ENCODE measurements around the gene MAP3K10. TPM values are rescaled to one million over a fixed set of nuclear protein-coding genes. Genes with fewer than 3 reads are reported as not detected.

The MAP3K10 gene
- total RNA-seq, 4 donors from 2014 or later: 12.7 to 24.6 (median 13.9) TPM

DNA sequence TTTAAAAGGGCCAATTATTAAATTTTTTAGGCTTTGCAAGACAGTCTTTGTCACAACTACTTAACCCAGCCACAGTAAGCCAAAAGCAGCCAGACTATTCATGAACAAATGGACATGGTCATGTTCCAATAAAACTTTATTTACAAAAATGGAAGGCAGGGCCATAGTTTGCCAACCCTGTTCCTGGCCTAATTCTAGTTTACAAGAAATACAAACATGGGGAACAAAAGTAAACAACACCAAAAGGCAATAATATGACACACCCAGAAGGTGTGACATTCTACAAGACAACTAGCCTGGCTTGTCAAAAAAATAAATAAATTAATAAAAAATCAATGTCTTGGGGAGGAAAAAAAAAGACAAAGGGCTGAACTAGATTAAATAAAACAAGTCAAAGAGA lies 60.0 kb downstream of the MAP3K10 start:
- no peak overlapping the region for H3K4me3 ChIP-seq

DNA sequence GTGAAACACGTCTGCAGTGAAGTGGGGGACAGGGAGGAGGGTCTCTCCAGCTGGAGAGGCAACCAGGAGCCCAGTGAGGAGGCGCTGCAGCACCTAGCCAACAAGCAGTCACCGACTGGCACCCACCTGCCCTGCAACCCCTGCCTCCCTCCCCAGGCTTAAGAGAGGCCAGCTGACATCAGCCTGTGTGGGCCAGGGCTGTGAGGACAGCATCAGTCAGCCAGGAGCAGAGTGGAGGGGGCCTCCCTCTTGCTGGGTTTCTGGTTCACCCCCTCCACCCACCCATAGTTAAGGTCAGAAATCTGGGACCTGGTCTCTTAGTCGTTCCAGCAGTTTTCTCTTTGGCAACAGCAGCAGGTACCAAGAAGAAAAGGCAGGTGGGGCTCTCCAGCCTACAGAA lies 60.8 kb downstream of the MAP3K10 start:
- H3K36me3 ChIP-seq: peaks cover 0 to 59% (median 10%) of the 10 kb centered on the region in 3 donors
- no peak overlapping the region for H3K27ac ChIP-seq
- H3K4me1 ChIP-seq: peaks cover 0 to 35% (median 2%) of the 10 kb centered on the region in 4 donors
- H3K9me3 ChIP-seq: no peaks in the 10 kb centered on the region
- WGBS, 2 donors: 69 to 91% methylated on average over 4 of the region's 4 CpGs
- no peak for TF ChIP-seq EP300 (IDR thresholded peaks at IDR 0.05)
- TF ChIP-seq, protein P1, sequence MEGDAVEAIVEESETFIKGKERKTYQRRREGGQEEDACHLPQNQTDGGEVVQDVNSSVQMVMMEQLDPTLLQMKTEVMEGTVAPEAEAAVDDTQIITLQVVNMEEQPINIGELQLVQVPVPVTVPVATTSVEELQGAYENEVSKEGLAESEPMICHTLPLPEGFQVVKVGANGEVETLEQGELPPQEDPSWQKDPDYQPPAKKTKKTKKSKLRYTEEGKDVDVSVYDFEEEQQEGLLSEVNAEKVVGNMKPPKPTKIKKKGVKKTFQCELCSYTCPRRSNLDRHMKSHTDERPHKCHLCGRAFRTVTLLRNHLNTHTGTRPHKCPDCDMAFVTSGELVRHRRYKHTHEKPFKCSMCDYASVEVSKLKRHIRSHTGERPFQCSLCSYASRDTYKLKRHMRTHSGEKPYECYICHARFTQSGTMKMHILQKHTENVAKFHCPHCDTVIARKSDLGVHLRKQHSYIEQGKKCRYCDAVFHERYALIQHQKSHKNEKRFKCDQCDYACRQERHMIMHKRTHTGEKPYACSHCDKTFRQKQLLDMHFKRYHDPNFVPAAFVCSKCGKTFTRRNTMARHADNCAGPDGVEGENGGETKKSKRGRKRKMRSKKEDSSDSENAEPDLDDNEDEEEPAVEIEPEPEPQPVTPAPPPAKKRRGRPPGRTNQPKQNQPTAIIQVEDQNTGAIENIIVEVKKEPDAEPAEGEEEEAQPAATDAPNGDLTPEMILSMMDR (IDR thresholded peaks at IDR 0.05): no peak
- TF ChIP-seq POLR2A (IDR thresholded peaks at IDR 0.05): no peak
- no peak for DNase-seq (ENCODE audit: low spot score in 2 of 2)
- H3K27me3 ChIP-seq: no peaks in the 10 kb centered on the region
- H3K4me3 ChIP-seq: no peak overlapping the region

More for the DNA sequence above, 60.0 kb downstream of the MAP3K10 start:
- TF ChIP-seq, protein P1 (IDR thresholded peaks at IDR 0.05): no peak
- TF ChIP-seq POLR2A (IDR thresholded peaks at IDR 0.05): no peak
- no peak for TF ChIP-seq EP300 (IDR thresholded peaks at IDR 0.05)
- no peaks in the 10 kb centered on the region for H3K9me3 ChIP-seq
- H3K36me3 ChIP-seq: peaks cover 0 to 52% (median 10%) of the 10 kb centered on the region in 3 donors
- no peak overlapping the region for H3K27ac ChIP-seq
- H3K4me1 ChIP-seq: peaks cover 0 to 43% (median 2%) of the 10 kb centered on the region in 4 donors
- DNase-seq (ENCODE audit: low spot score in 2 of 2): no peak
- no peaks in the 10 kb centered on the region for H3K27me3 ChIP-seq

DNA sequence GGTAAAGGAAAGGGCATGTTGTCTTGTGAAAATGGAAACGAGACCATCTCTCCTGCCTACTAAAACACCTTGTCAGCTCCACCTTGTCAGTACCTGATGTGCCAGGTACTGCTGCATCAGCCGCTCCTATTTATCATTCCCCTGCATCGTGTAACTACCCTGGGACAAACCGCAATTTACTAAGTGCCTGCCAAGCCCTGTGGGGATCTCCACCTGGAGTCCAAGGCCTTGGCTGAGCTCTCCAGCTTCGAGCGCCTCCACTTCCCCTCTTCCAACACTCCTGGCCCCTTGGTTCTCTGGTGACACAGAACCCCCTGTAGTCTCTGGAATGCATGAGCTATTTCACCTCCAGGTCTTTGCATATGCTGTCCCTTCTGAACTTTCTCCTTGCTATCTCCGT lies 61.2 kb downstream of the MAP3K10 start:
- DNase-seq (ENCODE audit: low spot score in 2 of 2): no peak

DNA sequence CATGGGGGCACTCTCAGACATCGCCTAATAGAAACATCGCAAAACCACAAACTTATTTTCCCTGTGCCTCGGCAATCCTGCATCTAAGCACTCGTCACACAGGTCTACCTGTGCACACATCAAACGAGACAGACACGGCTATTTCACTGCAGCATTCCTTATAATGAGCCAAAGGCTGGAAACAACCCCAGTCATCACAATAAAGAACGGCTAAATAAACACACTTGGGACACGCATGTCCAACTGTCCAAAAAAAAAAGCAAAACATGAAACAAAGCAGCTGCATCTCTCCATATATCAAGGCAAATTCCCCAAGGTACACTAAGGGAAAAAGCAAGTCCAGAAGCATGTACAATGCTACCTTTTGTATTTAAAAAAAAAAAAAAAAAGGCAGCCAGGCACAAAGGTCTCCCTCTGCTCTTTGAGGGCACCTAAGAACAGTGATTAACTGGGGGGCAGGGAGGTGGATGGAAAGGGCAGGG lies 62.4 kb downstream of the MAP3K10 start:
- WGBS, 2 donors: 64 to 73% methylated on average over 8 of the region's 8 CpGs
- no peak for DNase-seq (ENCODE audit: low spot score in 2 of 2)
- H3K9me3 ChIP-seq: no peaks in the 10 kb centered on the region
- no peaks in the 10 kb centered on the region for H3K27me3 ChIP-seq
- H3K27ac ChIP-seq: no peak overlapping the region
- H3K4me3 ChIP-seq: no peak overlapping the region
- TF ChIP-seq POLR2A (IDR thresholded peaks at IDR 0.05) (no peak), EP300 (IDR thresholded peaks at IDR 0.05) (no peak)
- TF ChIP-seq, protein P1 (IDR thresholded peaks at IDR 0.05): no peak
- H3K36me3 ChIP-seq: peaks cover 0 to 61% (median 10%) of the 10 kb centered on the region in 3 donors
- peaks cover 0 to 21% (median 2%) of the 10 kb centered on the region in 4 donors for H3K4me1 ChIP-seq

More for the DNA sequence above, 61.2 kb downstream of the MAP3K10 start:
- H3K27ac ChIP-seq: no peak overlapping the region
- TF ChIP-seq POLR2A (IDR thresholded peaks at IDR 0.05) (no peak), EP300 (IDR thresholded peaks at IDR 0.05) (no peak)
- TF ChIP-seq, protein P1 (IDR thresholded peaks at IDR 0.05): no peak
- no peaks in the 10 kb centered on the region for H3K27me3 ChIP-seq
- H3K4me1 ChIP-seq: peaks cover 0 to 31% (median 2%) of the 10 kb centered on the region in 4 donors
- H3K9me3 ChIP-seq: no peaks in the 10 kb centered on the region
- H3K4me3 ChIP-seq: no peak overlapping the region
- 83% methylated on average over 7 of the region's 7 CpGs for WGBS, 2 donors
- peaks cover 0 to 61% (median 10%) of the 10 kb centered on the region in 3 donors for H3K36me3 ChIP-seq

DNA sequence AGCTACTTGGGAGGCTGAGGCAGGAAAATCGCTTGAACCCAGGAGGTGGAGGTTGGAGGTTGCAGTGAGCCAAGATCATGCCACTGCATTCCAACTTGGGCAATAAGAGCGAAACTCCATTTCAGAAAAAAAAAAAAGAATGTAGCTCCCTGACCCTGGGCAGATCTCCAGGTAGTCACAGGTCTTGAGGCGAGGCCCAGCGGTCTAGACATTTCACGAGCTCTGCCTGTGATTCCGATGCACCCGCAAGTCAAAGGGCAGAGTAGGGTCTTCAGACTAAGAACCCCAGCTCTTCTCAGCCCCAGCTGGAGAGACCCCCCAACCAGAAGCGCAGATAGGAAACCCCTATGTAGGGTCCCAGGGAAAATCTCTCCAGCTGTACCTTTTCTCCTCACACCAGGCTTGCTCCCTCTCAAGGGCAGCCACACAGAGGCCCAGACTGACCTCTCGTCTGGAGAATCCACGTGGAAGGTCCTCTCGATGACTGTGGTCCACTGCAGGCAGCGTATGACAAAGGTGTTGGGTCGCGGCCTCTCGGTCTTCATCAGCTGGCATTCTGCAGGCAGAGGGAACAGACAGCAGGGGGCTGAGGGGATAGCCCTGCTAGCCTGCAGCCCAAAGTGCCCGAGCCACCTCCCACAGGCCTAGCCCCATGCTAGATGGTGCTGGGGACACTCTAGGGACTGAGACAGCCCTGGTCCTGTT lies 63.6 kb downstream of the MAP3K10 start:
- Histone ChIP-seq H3K27me3 (no peaks in the 10 kb centered on the region), H3K27ac (no peak overlapping the region), H3K4me1 (peaks cover 0 to 18% (median 2%) of the 10 kb centered on the region in 4 donors), H3K4me3 (no peak overlapping the region), H3K9me3 (no peaks in the 10 kb centered on the region), H3K36me3 (peaks cover 0 to 56% (median 10%) of the 10 kb centered on the region in 3 donors)
- no peak for DNase-seq (ENCODE audit: low spot score in 2 of 2)
- TF ChIP-seq EP300 (IDR thresholded peaks at IDR 0.05) (no peak), POLR2A (IDR thresholded peaks at IDR 0.05) (no peak)
- TF ChIP-seq, protein P1 (IDR thresholded peaks at IDR 0.05): no peak
- 93 to 94% methylated on average over 13 to 16 of the region's 16 CpGs for WGBS, 2 donors

Measured in tibial nerve (tissue), 4 donors.